IMR-90 (cell line): ENCODE measurements around the gene NXN. TPM values are rescaled to one million over a fixed set of nuclear protein-coding genes. Genes with fewer than 3 reads are reported as not detected.

Experiments
- ATAC-seq: fragments of 200-7000 bp; cut with Tn5 transposase; 2 replicates; pipeline ENCODE4 v1.9.1; 2020; ENCODE audit warnings: low read depth, mild to moderate bottlenecking, moderate library complexity
- BruUV-seq: library from RNA; stranded (reverse); fragments of 400-500 nt; replicated peaks from 2 replicates; lab custom pipeline; 2021; lab: Mats Ljungman, UMichigan
- CTCF ChIA-PET: fragments of 300-600 bp; formaldehyde crosslinking; extraction: SDS; loops from one replicate; lab custom pipeline; 2021; ENCODE audit warnings: antibody characterized with exemption; lab: Yijun Ruan, JAX
- POLR2A ChIA-PET: fragments of 300-600 bp; sonication (Branson Sonifier 250); formaldehyde crosslinking; loops from one replicate; lab custom pipeline; 2022; ENCODE audit warnings: antibody characterized with exemption; ENCODE audit not compliant: unreplicated experiment; lab: Charles Lee
- DNase-seq: peaks from one replicate; pipeline ENCODE4 v3.0.0; 2013
- H2AFZ ChIP-seq: replicated peaks from 2 replicates; pipeline ENCODE3; 2013; ENCODE audit warnings: low read length, mild to moderate bottlenecking; ENCODE audit not compliant: poor library complexity
- H2AK5ac ChIP-seq: 2 replicates; pipeline ENCODE4 v1.6.1; 2013; ENCODE audit warnings: low read depth, low read length, inconsistent platforms
- H2AK9ac ChIP-seq: replicated peaks from 2 replicates; pipeline ENCODE3; 2013; ENCODE audit warnings: mild to moderate bottlenecking, low read depth, low read length, moderate library complexity; ENCODE audit not compliant: poor library complexity
- H2BK120ac ChIP-seq: 2 replicates; pipeline ENCODE4 v1.6.1; 2013; ENCODE audit warnings: low read depth, low read length, inconsistent platforms
- H2BK15ac ChIP-seq: 3 replicates; pipeline ENCODE4 v1.6.1; 2013; ENCODE audit warnings: low read depth, low read length, inconsistent platforms
- H2BK20ac ChIP-seq: 2 replicates; pipeline ENCODE4 v1.6.1; 2013; ENCODE audit warnings: low read depth, mild to moderate bottlenecking, inconsistent platforms, low read length, moderate library complexity
- H2BK5ac ChIP-seq: 2 replicates; pipeline ENCODE4 v1.6.1; 2013; ENCODE audit warnings: mild to moderate bottlenecking, low read depth, low read length, inconsistent platforms; ENCODE audit not compliant: poor library complexity, severe bottlenecking
- H3K14ac ChIP-seq: replicated peaks from 2 replicates; pipeline ENCODE4 v1.6.1; 2013; ENCODE audit warnings: low read depth, low read length, inconsistent platforms
- H3K18ac ChIP-seq: 2 replicates; pipeline ENCODE4 v1.6.1; 2013; ENCODE audit warnings: low read depth, low read length, control low read depth
- H3K23ac ChIP-seq: 2 replicates; pipeline ENCODE4 v1.6.1; 2013; ENCODE audit warnings: low read depth, low read length, inconsistent platforms
- H3K27ac ChIP-seq: 2 replicates; pipeline ENCODE4 v1.5.1; 2013; ENCODE audit warnings: mild to moderate bottlenecking, control low read depth, low read length; ENCODE audit not compliant: insufficient read depth
- H3K27me3 ChIP-seq: 2 replicates; pipeline ENCODE4 v1.6.1; 2013; ENCODE audit warnings: low read length; ENCODE audit not compliant: control insufficient read depth, insufficient read depth
- H3K36me3 ChIP-seq: 2 replicates; pipeline ENCODE4 v1.6.1; 2013; ENCODE audit warnings: low read length, mixed read lengths; ENCODE audit not compliant: control insufficient read depth, insufficient read depth
- H3K4ac ChIP-seq: 2 replicates; pipeline ENCODE4 v1.6.1; 2013; ENCODE audit warnings: low read depth, low read length, inconsistent platforms
- H3K4me1 ChIP-seq: 2 replicates; pipeline ENCODE4 v1.6.1; 2013; ENCODE audit warnings: low read length, mixed read lengths; ENCODE audit not compliant: control insufficient read depth, insufficient read depth
- H3K4me2 ChIP-seq: 2 replicates; pipeline ENCODE4 v1.6.1; 2013; ENCODE audit warnings: low read depth, mild to moderate bottlenecking, control low read depth, low read length, moderate library complexity
- H3K4me3 ChIP-seq: 2 replicates; pipeline ENCODE4 v1.5.1; 2013; ENCODE audit warnings: low read depth, mild to moderate bottlenecking, control low read depth, low read length, moderate library complexity; ENCODE audit not compliant: insufficient read depth
- H3K56ac ChIP-seq: 2 replicates; pipeline ENCODE4 v1.6.1; 2013; ENCODE audit warnings: low read length, inconsistent platforms; ENCODE audit not compliant: insufficient read depth; ENCODE audit errors: extremely low read depth
- H3K79me1 ChIP-seq, 2 experiments: 2 replicates each; pipeline ENCODE4 v1.6.1; 2013; ENCODE audit warnings: low read length in 2 of 2, inconsistent platforms in 1 of 2, low read depth in 1 of 2
- H3K9ac ChIP-seq: 2 replicates; pipeline ENCODE4 v1.6.1; 2013; ENCODE audit warnings: low read depth, low read length, control low read depth
- H3K9me1 ChIP-seq: 2 replicates; pipeline ENCODE4 v1.6.1; 2013; ENCODE audit warnings: low read length, inconsistent platforms; ENCODE audit not compliant: insufficient read depth
- H3K9me3 ChIP-seq: 2 replicates; pipeline ENCODE4 v1.6.1; 2013; ENCODE audit warnings: low read length; ENCODE audit not compliant: control insufficient read depth, insufficient read depth
- H4K20me1 ChIP-seq: 2 replicates; pipeline ENCODE4 v1.6.1; 2013; ENCODE audit warnings: low read length, inconsistent platforms; ENCODE audit not compliant: insufficient read depth
- H4K5ac ChIP-seq: 2 replicates; pipeline ENCODE4 v1.6.1; 2013; ENCODE audit warnings: mild to moderate bottlenecking, low read depth, low read length, control low read depth
- H4K8ac ChIP-seq, 2 experiments: 2 replicates each; pipeline ENCODE4 v1.6.1; 2013; ENCODE audit warnings: low read depth in 2 of 2, low read length in 2 of 2, control low read depth in 1 of 2, inconsistent platforms in 1 of 2
- H4K91ac ChIP-seq: 2 replicates; pipeline ENCODE4 v1.6.1; 2013; ENCODE audit warnings: low read depth, low read length, inconsistent platforms; ENCODE audit not compliant: insufficient read depth
- ELK1 ChIP-seq: fragments of 150-350 bp; IDR thresholded peaks from 2 replicates; pipeline ENCODE4 v1.6.1; 2016; ENCODE audit warnings: low read depth, mild to moderate bottlenecking, low read length, moderate library complexity, borderline replicate concordance
- MAFK ChIP-seq: IDR thresholded peaks from 2 replicates; pipeline ENCODE4 v1.6.1; 2012; ENCODE audit warnings: low read depth, low read length, improper control_type of control experiment
- MXI1 ChIP-seq: IDR thresholded peaks from 2 replicates; pipeline ENCODE4 v1.6.1; 2012; ENCODE audit warnings: low read depth, mild to moderate bottlenecking, low read length, moderate library complexity, borderline replicate concordance
- NFE2L2 ChIP-seq: fragments of 150-350 bp; IDR thresholded peaks from 2 replicates; pipeline ENCODE4 v1.6.1; 2016; ENCODE audit warnings: low read depth, mild to moderate bottlenecking, low read length
- WGBS, 2 experiments: methylation state at CpG; one replicate each; pipeline versions ENCODE4 v1.1.5 to v1.1.7; 2013; ENCODE audit warnings: missing lambda C conversion rate in 2 of 2; ENCODE audit not compliant: insufficient read length in 1 of 2; ENCODE audit errors: extremely low coverage in 2 of 2; 5-methylcytosine and 5-hydroxymethylcytosine counted together
- dilution Hi-C: fragments of 300-500 bp; cut with HindIII; formaldehyde crosslinking; loops from one replicate; pipeline ENCODE4 v1.14.3; 2018; ENCODE audit warnings: low sequenced_read_pairs; ENCODE audit not compliant: unreplicated experiment
- in situ Hi-C: fragments of 300-500 bp; cut with MboI; formaldehyde crosslinking; loops from 3 replicates; pipeline ENCODE4 v1.14.3; 2019; ENCODE audit warnings: low sequenced_read_pairs, inconsistent platforms, mixed read lengths
- intact Hi-C: fragments of 100-400 bp; cut with micrococcal nuclease; formaldehyde crosslinking; loops from 2 replicates; pipeline ENCODE4 v1.10.0; 2022
- polyA plus RNA-seq, 3 experiments: library from polyadenylated mRNA; depleted of rRNA; stranded (reverse); fragments of >200 nt; gene quantifications; 2 replicates each; pipeline ENCODE4 v1.2.3, GENCODE V29; 2012; ENCODE audit warnings: low replicate concordance in 1 of 3
- total RNA-seq: library from RNA; depleted of rRNA; stranded (reverse); fragments of >200 nt; gene quantifications from 2 replicates; pipeline ENCODE4 v1.2.3, GENCODE V29; 2012

The NXN gene
- total and polyA plus RNA-seq, 2 of the 4 experiments (the other 2 are of a cell fraction), result 52.5 to 116 TPM

- no peak overlapping the region for H3K14ac ChIP-seq
- H2AK5ac ChIP-seq, result no peak overlapping the region
- BruUV-seq, result no TSS peak
- no peak overlapping the region for H3K4me2 ChIP-seq
- H3K18ac ChIP-seq, result no peak overlapping the region
- no peak for ATAC-seq
- H2AK9ac ChIP-seq, result no peak overlapping the region
- no peak overlapping the region for H3K4ac ChIP-seq
- no peak overlapping the region for H3K9ac ChIP-seq
- no peak overlapping the region for H4K8ac ChIP-seq
- H2BK120ac ChIP-seq, result 0 out of 2 replicates have a peak overlapping the region, but pooled peaks have one; percentile 14
- H3K27ac ChIP-seq, result no peak overlapping the region
- no peak for DNase-seq
- no peaks in the 10 kb centered on the region for H3K9me3 ChIP-seq
- H4K91ac ChIP-seq, result no peak overlapping the region
- intact Hi-C loops (loop anchor here (1.0 to 5.0 kb wide), 5 partner anchors 187 to 568 kb away; partner anchors contain the start of gene TLCD3A), in situ Hi-C loops (loop anchor here (5.0 kb wide), 1 partner anchor 194 kb away; no protein-coding TSS in a partner anchor), dilution Hi-C loops (loop anchor here (25.0 kb wide), 1 partner anchor 194 kb away; the partner anchor contains the start of genes GLOD4 and MRM3)
- no peaks in the 10 kb centered on the region for H3K9me1 ChIP-seq
- no peak overlapping the region for H2BK5ac ChIP-seq
- H2BK15ac ChIP-seq, result no peak overlapping the region
- H4K5ac ChIP-seq, result no peak overlapping the region
- H3K79me1 ChIP-seq, result peaks cover 0 to 16% of the 10 kb centered on the region in 2 experiments; a peak in 2 of 4 replicates
- H3K4me1 ChIP-seq, result peaks cover 4% of the 10 kb centered on the region
- H2BK20ac ChIP-seq, result no peak overlapping the region
- H2AFZ ChIP-seq, result peak overlapping the region; percentile 86
- TF ChIP-seq MXI1 (no peak), NFE2L2 (no peak), ELK1 (no peak), MAFK (no peak)
- peaks cover 27% of the 10 kb centered on the region for H4K20me1 ChIP-seq
- CTCF ChIA-PET, result interaction anchor here (0.7 to 1.9 kb wide), 12 partner anchors 9 to 283 kb away, joined by 3 to 14 read pairs (median 6); partner anchors contain the start of genes GLOD4, MRM3 and TIMM22
- no peak overlapping the region for H3K23ac ChIP-seq
- POLR2A ChIA-PET, result interaction anchor here (0.7 kb wide), 1 partner anchor 255 kb away, joined by 3 read pairs; no protein-coding TSS in a partner anchor
- H3K56ac ChIP-seq, result no peak overlapping the region
- no CpG with 5 or more reads among the region's 10 CpGs for WGBS, 2 experiments
- no peaks in the 10 kb centered on the region for H3K27me3 ChIP-seq
- H3K4me3 ChIP-seq, result no peak overlapping the region
- no peaks in the 10 kb centered on the region for H3K36me3 ChIP-seq
Observed at GRCh38 chr17:981292-981658, 1.7 kb upstream of the NXN start.
